HepG2 (cell line): Measurements from ENCODE around the gene SGCE. TPM values are rescaled to one million over a fixed set of nuclear protein-coding genes. Genes with fewer than 3 reads are reported as not detected.

Experiments
- BCL3 ChIP-seq: sonication (generic); formaldehyde crosslinking; IDR thresholded peaks from 2 replicates; pipeline ENCODE4 v1.5.1; 2020; ENCODE audit warnings: mild to moderate bottlenecking, missing genetic modification reagents, moderate library complexity
- E2F1 ChIP-seq: sonication (generic); formaldehyde crosslinking; IDR thresholded peaks from 2 replicates; pipeline ENCODE4 v1.5.0; 2020; ENCODE audit warnings: missing genetic modification reagents
- FOXO4 ChIP-seq: sonication (generic); formaldehyde crosslinking; conservative IDR thresholded peaks from 2 replicates; pipeline ENCODE4 v1.8.1; 2023; ENCODE audit warnings: missing genetic modification reagents
- KLF11 ChIP-seq: IDR thresholded peaks from 2 replicates; pipeline ENCODE4 v1.6.1; 2016; ENCODE audit warnings: missing compliant biosample characterization
- KLF15 ChIP-seq: sonication (generic); formaldehyde crosslinking; IDR thresholded peaks from 2 replicates; pipeline ENCODE4 v1.8.1; 2023; ENCODE audit warnings: borderline replicate concordance, mild to moderate bottlenecking, inconsistent platforms, missing genetic modification reagents, mixed read lengths
- KMT2A ChIP-seq: sonication (generic); formaldehyde crosslinking; IDR thresholded peaks from 2 replicates; pipeline ENCODE4 v1.4.0; 2020; ENCODE audit warnings: missing genetic modification reagents
- MED1 ChIP-seq: sonication (generic); formaldehyde crosslinking; IDR thresholded peaks from 2 replicates; pipeline ENCODE4 v1.4.0; 2020; ENCODE audit warnings: missing genetic modification reagents
- MED13 ChIP-seq: sonication (generic); formaldehyde crosslinking; IDR thresholded peaks from 2 replicates; pipeline ENCODE4 v1.5.0; 2020; ENCODE audit warnings: missing genetic modification reagents
- NFAT5 ChIP-seq: sonication (generic); formaldehyde crosslinking; IDR thresholded peaks from 2 replicates; pipeline ENCODE4 v1.4.0; 2020; ENCODE audit warnings: missing genetic modification reagents
- TEAD3 ChIP-seq: optimal IDR thresholded peaks from 2 replicates; pipeline ENCODE3; 2016; ENCODE audit warnings: borderline replicate concordance
- USF2 ChIP-seq, 2 experiments: sonication (generic) in 1 of 2; formaldehyde crosslinking in 1 of 2; IDR thresholded peaks; 2 replicates each; pipeline versions ENCODE4 v1.5.1 to v1.6.1; 2011 to 2020; ENCODE audit warnings: borderline replicate concordance in 1 of 2, low read depth in 1 of 2, low read length in 1 of 2, mild to moderate bottlenecking in 1 of 2, missing genetic modification reagents in 1 of 2, moderate library complexity in 1 of 2
- ZBTB34 ChIP-seq: sonication (generic); formaldehyde crosslinking; IDR thresholded peaks from 2 replicates; pipeline ENCODE4 v1.8.0; 2022; ENCODE audit warnings: mild to moderate bottlenecking, missing genetic modification reagents
- ZNF253 ChIP-seq: sonication (generic); formaldehyde crosslinking; IDR thresholded peaks from 2 replicates; pipeline ENCODE4 v1.8.0; 2022; ENCODE audit warnings: mild to moderate bottlenecking, missing genetic modification reagents, borderline replicate concordance
- ZNF607 ChIP-seq: sonication (generic); formaldehyde crosslinking; IDR thresholded peaks from 2 replicates; pipeline ENCODE4 v1.5.1; 2020; ENCODE audit warnings: missing genetic modification reagents, mild to moderate bottlenecking, borderline replicate concordance
- polyA plus RNA-seq, 8 experiments: library from polyadenylated mRNA; depleted of rRNA in 3 of 8; stranded (reverse) in 7 of 8; unstranded in 1 of 8; fragments of >200 nt; fragmentation: Illumina TruSeq in 4 of 8; extraction: Trizol in 4 of 8; gene quantifications; 2 replicates each; pipeline versions ENCODE4 v1.2.1 to v1.2.3, GENCODE V29; 2011 to 2016; ENCODE audit warnings: low read depth in 4 of 8, missing spikeins in 1 of 8, mixed read lengths in 1 of 8; ENCODE audit not compliant: insufficient read depth in 1 of 8
- total RNA-seq, 5 experiments: library from RNA; depleted of rRNA; stranded (reverse); fragments of >200 nt; fragmentation: Illumina TruSeq; extraction: Trizol; gene quantifications; 2 replicates each; pipeline ENCODE4 v1.2.3, GENCODE V29; 2016; ENCODE audit warnings: low read depth in 1 of 5

SGCE gene
- total and polyA plus RNA-seq, 2 of the 13 experiments (the other 11 are each of a cell fraction or from before 2014, with no cell fraction given), result 52.3 to 71.1 TPM

GRCh38 chr7:94657771-94658693, 2.1 kb upstream of the SGCE start (continued):
- no peak for TF ChIP-seq NFAT5
- TF ChIP-seq FOXO4, result no peak
- no peak for TF ChIP-seq TEAD3 (CRISPR knock-in tag)
- no peak for TF ChIP-seq ZBTB34 (CRISPR knock-in tag)
- peak; percentile 26 for TF ChIP-seq MED1
- TF ChIP-seq BCL3 (CRISPR knock-in tag), result no peak
- no peak for TF ChIP-seq KLF15
- TF ChIP-seq KMT2A, result no peak
- TF ChIP-seq KLF11 (CRISPR knock-in tag), result no peak
- no peak for TF ChIP-seq USF2 (IDR thresholded peaks at IDR 0.05; ENCODE audit: low read depth, low read length)
- TF ChIP-seq USF2 (CRISPR knock-in tag; IDR thresholded peaks at IDR 0.05; ENCODE audit: borderline replicate concordance), result no peak
- TF ChIP-seq MED13 (CRISPR knock-in tag), result no peak
- TF ChIP-seq E2F1 (CRISPR knock-in tag), result peak; percentile 44; the same call in 1 of the 2 replicates
- no peak for TF ChIP-seq ZNF607 (CRISPR knock-in tag)
- no peak for TF ChIP-seq ZNF253 (CRISPR knock-in tag)
